Colonic mucosa (tissue), 4 donors: ENCODE measurements around the gene OPA1. TPM values are rescaled to one million over a fixed set of nuclear protein-coding genes. Genes with fewer than 3 reads are reported as not detected.

Experiments used
- DNase-seq: peaks from one replicate; pipeline ENCODE4 v3.0.0-alpha.2; 2020
- H3K27ac ChIP-seq: fragments of 200-600 bp; one replicate; pipeline ENCODE4 v1.8.0; 2021
- H3K27me3 ChIP-seq: fragments of 200-600 bp; one replicate; pipeline ENCODE4 v1.8.0; 2021
- H3K36me3 ChIP-seq: fragments of 200-600 bp; one replicate; pipeline ENCODE4 v1.8.0; 2021
- H3K4me1 ChIP-seq: fragments of 200-600 bp; one replicate; pipeline ENCODE4 v1.8.0; 2021; ENCODE audit warnings: mild to moderate bottlenecking
- H3K4me3 ChIP-seq: fragments of 200-600 bp; one replicate; pipeline ENCODE4 v1.8.0; 2021
- H3K9ac ChIP-seq, 2 donors: one replicate each; pipeline ENCODE4 v1.7.0; 2013; ENCODE audit warnings: control low read depth in 2 of 2, low read depth in 2 of 2, low read length in 2 of 2
- H3K9me3 ChIP-seq: fragments of 200-600 bp; one replicate; pipeline ENCODE4 v1.8.0; 2021
- CTCF ChIP-seq: fragments of 200-600 bp; IDR thresholded peaks from one replicate; pipeline ENCODE4 v1.8.0; 2022; ENCODE audit warnings: antibody characterized with exemption, mild to moderate bottlenecking
- intact Hi-C: fragments of 100-400 bp; cut with DNase I; formaldehyde crosslinking; loops from one replicate; pipeline ENCODE4 v1.14.1; 2022
- total RNA-seq, 2 donors: library from RNA; stranded (reverse); fragmentation: NEBNext Ultra II Directional in 1 of 2; extraction: Animal tissue kit (Norgen Biotek cat#: 25700) in 1 of 2; gene quantifications; one replicate each; pipeline ENCODE4 v1.2.1, GENCODE V29; 2021
- donor health status: healthy.
- donor health status: DM: no; HTN: no; CAD: no.
- donor health status: DM: no; HTN: no; CAD: no.

The OPA1 gene
- total RNA-seq, 2 donors from 2014 or later = 76.9 to 93.0 TPM

GRCh38 chr3:193711964-193712598 lies 119.1 kb downstream of the OPA1 start:
- Histone ChIP-seq H3K27ac (no peak overlapping the region), H3K9ac (no peak overlapping the region)
- no peak for DNase-seq

GRCh38 chr3:193712938-193713337 lies 119.9 kb downstream of the OPA1 start:
- Histone ChIP-seq H3K4me3 (no peak overlapping the region), H3K4me1 (no peaks in the 10 kb centered on the region), H3K9ac (no peak overlapping the region), H3K9me3 (peaks cover 5% of the 10 kb centered on the region), H3K27me3 (no peaks in the 10 kb centered on the region), H3K36me3 (no peaks in the 10 kb centered on the region), H3K27ac (no peak overlapping the region)
- TF ChIP-seq CTCF = no peak
- no peak for DNase-seq
- intact Hi-C loops = no loop called here

More at GRCh38 chr3:193711964-193712598, 119.1 kb downstream of the OPA1 start:
- no peaks in the 10 kb centered on the region for H3K27me3 ChIP-seq
- peaks cover 5% of the 10 kb centered on the region for H3K9me3 ChIP-seq
- no peaks in the 10 kb centered on the region for H3K4me1 ChIP-seq
- intact Hi-C loops = no loop called here
- H3K36me3 ChIP-seq = no peaks in the 10 kb centered on the region
- H3K4me3 ChIP-seq = no peak overlapping the region
- no peak for TF ChIP-seq CTCF

GRCh38 chr3:193714523-193715137 lies 121.6 kb downstream of the OPA1 start:
- Histone ChIP-seq H3K36me3 (no peaks in the 10 kb centered on the region), H3K4me3 (no peak overlapping the region), H3K9ac (no peak overlapping the region), H3K4me1 (no peaks in the 10 kb centered on the region), H3K9me3 (peaks cover 5% of the 10 kb centered on the region), H3K27ac (no peak overlapping the region), H3K27me3 (no peaks in the 10 kb centered on the region)
- no peak for DNase-seq
- intact Hi-C loops = no loop called here
- no peak for TF ChIP-seq CTCF

GRCh38 chr3:193716150-193716549 lies 123.1 kb downstream of the OPA1 start:
- intact Hi-C loops = no loop called here

GRCh38 chr3:193719735-193720134 lies 126.7 kb downstream of the OPA1 start:
- no peak overlapping the region for H3K9ac ChIP-seq
- H3K36me3 ChIP-seq = no peaks in the 10 kb centered on the region
- no peak for TF ChIP-seq CTCF
- H3K27me3 ChIP-seq = no peaks in the 10 kb centered on the region
- no peak for DNase-seq
- no peak overlapping the region for H3K27ac ChIP-seq
- intact Hi-C loops = no loop called here
- no peak overlapping the region for H3K4me3 ChIP-seq
- no peaks in the 10 kb centered on the region for H3K4me1 ChIP-seq
- peaks cover 2% of the 10 kb centered on the region for H3K9me3 ChIP-seq

More at GRCh38 chr3:193716150-193716549, 123.1 kb downstream of the OPA1 start:
- Histone ChIP-seq H3K27me3 (no peaks in the 10 kb centered on the region), H3K4me1 (no peaks in the 10 kb centered on the region), H3K9ac (no peak overlapping the region), H3K36me3 (no peaks in the 10 kb centered on the region), H3K27ac (no peak overlapping the region), H3K4me3 (no peak overlapping the region), H3K9me3 (peaks cover 5% of the 10 kb centered on the region)
- no peak for DNase-seq
- no peak for TF ChIP-seq CTCF
